ENCODE results near the gene SNIP1.
"Not testable (repeated sequence)": the region's sequence is repeated elsewhere in the genome, so short reads cannot be mapped to it uniquely, and the experiment has no call there.

SNIP1 gene

GRCh38 chr1:37553927-37554808 is at the start of gene SNIP1:
SNIP1 (minus strand) TSS chr1:37554293; CDS start chr1:37554229, 64 bp downstream.
- DNase-seq = peak; percentile 75 to 93

GRCh38 chr1:37602750-37603694 is 48.9 kb upstream of the SNIP1 start:
- DNase-seq = peak; percentile 5 to 8

GRCh38 chr1:37601441-37601840 is 47.3 kb upstream of the SNIP1 start:
- DNase-seq = no peak

DNA sequence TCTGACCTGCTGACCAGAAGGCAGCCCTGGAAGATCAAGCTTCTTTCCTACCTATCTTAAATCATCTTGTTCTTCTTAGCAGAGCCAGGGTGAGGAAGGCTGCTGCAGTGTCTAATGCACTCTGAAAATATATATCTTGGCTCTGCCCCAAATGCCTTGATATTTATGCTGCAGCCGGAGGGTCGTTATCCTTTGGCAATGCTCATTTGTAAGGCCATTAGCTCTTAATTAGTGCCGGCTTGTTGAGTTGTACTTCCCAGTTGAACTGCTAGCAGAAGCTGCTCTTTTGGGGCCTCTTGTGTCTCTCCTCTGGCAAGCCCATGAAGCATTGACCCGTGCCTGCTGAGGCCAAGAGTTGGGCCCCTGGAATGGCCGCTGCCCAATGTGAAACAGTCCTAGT is 45.8 kb upstream of the SNIP1 start:
- DNase-seq = no peak

GRCh38 chr1:37596182-37596667 is 42.1 kb upstream of the SNIP1 start:
- DNase-seq = no peak

- peak; percentile 94 to 96 for DNase-seq
Measured at GRCh38 chr1:37595440-37596181, 41.5 kb upstream of the SNIP1 start, which contains the start of gene GNL2. GNL2 (minus strand) TSS chr1:37595937; CDS start chr1:37595822, 115 bp downstream.

DNA sequence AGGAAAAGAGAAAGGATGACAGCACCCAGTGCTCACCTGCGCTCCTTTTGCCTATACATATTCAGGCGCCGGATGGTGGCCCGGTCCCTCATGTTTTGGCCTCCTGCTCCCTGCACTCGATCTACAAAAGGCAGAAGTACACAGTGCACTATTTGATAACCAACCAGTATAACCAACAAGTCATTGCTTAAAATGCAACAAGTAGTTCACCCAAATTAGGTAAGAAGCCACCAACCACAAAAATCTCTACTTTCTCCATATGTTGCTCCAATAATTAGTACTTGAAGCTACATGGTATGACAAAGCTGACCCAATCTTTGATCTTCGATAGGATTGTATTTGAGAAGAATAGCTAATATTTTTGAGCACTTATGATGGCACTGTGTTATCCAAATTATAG is 39.6 kb upstream of the SNIP1 start:
- DNase-seq = no peak

DNA sequence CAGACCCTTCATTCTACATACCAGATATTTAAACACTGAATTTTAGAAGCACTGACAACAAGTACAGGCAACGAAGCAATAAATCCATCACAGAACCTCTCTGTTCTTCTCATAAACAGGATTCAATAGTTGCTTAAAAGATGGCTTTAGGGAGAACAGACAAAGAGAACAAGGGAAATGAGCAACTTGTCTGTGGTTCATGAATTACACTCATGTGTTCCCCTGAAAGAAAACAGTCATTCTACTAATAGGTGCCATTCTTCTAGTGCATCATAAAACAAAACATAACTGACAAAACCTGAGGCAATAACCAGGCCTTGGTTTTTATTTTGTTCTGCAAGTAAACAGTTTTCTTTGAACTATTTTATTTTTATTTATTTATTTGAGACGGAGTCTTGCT is 34.8 kb upstream of the SNIP1 start:
- DNase-seq = no peak

- not testable (repeated sequence) for DNase-seq
Measured at GRCh38 chr1:37584544-37584943, 30.5 kb upstream of the SNIP1 start.

DNA sequence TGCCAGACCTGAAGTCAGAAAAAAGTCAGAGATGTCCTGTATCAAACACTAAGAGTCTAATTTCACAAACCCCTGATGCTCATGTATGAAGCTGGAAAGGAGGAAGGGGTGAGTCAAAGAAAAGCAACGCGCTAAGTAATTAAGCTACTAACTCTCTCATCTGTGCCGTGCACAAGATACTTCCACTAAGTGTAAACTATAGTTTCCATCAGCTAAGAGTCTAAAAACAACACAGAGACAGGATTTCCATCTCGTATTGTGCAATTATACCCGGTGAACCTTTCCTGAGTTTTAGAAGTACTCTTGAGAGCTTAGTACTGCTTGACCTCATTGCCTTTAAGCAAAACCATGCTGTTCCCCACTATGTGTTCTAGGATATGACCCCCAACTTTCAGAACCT is 21.6 kb upstream of the SNIP1 start:
- no peak for DNase-seq

- DNase-seq = no peak
Measured at GRCh38 chr1:37574834-37575480, 20.9 kb upstream of the SNIP1 start.

DNA sequence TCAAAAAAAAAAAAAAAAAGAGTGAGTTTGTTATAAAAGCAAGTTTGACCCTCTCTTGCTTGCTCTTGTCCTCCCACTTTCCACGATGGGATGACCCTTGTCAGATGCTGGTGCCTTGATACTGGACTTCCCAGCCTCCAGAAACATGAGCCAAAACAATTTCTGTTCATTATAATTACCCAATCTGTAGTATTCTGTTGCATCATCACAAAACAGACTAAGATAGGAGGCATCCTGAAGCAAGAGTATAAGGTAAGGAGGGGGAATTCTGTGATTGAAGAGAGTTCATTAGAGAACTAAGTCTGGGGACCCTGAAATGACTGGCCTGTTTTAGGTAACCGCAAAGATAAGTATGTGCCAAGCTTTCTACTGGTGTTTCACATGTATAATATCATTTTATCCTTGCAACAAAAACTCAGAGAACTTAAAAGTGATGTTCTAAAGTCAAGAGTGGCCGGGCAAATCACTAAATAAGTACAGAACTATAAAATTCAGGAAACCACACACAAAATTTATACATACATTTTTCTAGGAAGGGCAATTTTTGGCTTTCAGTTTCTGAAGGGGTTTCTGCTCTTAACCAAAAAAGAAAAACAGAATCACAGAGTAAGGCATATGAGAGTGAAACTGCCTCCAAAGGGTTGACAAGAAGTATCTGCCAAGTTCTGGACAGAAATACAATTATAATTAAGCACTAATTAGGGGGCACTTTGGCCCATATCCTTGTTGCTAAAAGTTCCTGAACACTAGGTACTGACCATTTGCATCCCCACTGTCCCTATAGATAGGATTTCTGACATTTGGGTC is 16.6 kb upstream of the SNIP1 start:
- no peak for DNase-seq

GRCh38 chr1:37567023-37567422 is 12.9 kb upstream of the SNIP1 start:
- DNase-seq = no peak

DNA sequence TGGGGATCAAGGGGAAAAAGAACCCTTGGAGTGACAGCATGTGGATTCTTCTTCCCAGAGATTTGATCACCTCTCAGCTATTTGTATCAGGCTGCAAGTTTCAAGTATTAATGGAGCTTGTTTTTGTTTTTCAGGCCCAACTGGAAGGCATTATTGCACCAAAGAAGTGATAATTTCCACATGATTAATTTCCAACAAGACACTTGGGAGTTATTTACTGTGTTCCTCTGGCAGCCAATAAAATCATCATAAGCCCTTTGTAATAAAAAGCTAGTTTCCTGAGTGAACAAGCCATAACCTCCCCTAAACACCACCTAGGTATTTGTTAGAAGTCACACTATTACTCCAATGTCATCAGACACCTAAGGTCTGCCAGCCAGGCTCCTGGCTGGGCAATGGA is 10.8 kb upstream of the SNIP1 start:
- no peak for DNase-seq

- DNase-seq = no peak
Measured at GRCh38 chr1:37562984-37563383, 8.9 kb upstream of the SNIP1 start.

DNA sequence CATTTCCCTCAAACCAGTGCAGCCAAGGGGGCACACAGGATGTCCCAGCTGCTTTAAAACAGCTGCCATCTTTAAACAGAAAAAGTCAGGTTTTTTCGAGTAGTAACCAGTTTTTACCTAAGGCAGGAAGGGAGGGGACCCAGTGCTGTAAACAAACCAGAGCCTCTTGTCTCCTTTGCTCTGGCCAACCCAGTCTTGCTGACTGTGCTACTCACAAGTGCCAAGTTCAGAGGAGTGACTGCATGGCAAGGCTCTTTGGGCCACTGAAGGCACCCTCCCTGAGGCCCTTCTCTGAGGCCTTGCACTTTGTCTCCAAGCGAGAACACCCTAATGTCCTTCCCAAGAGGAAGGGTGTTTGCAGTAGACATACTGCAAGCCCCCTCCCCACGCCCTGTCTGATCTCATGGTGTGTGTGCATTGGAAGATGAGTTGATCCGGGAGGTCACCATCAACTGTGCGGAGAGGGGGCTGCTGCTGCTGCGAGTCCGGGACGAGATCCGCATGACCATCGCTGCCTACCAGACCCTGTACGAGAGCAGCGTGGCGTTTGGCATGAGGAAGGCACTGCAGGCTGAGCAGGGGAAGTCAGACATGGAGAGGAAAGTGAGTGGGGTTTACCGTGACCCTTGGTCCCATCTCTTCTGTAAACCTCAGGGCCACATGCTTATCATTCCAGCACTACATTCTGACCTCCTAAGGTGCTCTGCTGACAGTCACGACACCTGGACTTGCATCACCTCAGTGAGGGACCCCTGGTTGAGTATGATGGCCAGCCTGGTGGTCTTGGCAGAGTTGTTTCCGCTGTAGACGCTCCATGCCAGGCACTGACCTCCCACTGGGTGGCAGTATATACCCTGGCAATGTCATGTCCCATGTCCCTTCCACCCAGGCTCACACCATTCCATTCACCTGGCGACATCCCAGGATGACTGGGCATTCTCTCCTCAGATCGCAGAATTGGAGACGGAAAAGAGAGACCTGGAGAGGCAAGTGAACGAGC is 7.3 kb upstream of the SNIP1 start:
- DNase-seq = peak in 1 of 2 experiments; percentile 22

DNA sequence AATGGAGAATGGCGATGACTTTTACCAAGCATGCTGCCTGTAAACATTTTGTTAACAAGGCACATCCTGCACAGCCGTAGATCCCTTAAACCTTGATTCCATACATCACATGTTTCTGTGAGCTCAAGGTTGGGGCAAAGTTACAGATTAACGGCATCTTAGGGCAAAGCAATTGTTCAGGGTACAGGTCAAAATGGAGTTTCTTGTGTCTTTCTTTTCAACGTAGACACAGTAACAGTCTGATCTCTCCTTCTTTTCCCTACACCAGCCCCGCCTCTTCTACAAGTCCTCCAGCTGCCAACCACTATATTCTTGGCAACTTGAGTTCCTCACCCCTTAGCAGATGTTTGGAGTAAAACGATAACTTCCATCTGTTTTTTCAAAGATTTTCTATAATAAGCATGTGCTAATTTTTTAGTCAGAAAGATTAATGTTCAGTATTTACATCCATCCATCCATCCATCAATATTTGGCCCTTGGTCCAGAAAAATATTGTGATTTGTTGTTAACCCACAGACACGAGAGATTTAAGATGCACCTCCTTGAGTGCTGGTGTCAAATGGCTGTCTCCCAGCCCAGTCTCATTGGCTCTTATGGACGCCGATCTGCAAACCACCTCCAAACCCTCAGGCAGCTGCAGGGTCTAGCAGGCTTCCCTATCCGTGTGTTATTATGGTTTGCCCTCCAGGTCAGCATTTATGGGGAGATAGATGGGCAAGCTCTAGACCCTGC is 6.5 kb upstream of the SNIP1 start:
- DNase-seq = no peak

DNA sequence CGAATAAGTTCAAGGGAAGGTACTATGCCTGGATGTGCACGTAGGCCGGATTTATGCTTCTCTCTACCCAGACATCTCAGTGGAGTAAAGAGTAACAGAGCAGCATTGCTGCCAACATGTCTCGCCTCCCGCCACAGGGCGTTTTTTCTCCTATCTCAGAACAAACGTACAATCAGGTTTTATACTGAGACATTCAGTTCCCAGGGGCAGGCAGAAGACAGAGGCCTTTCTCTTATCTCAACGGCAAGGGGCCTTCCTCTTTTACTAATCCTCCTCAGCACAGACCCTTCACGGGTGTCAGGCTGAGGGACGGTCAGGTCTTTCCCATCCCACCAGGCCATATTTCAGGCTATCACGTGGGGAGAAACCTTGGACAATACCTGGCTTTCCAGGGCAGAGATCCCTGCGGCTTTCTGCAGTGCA is 5.9 kb upstream of the SNIP1 start:
- DNase-seq = not testable (repeated sequence)

GRCh38 chr1:37559080-37559479 is 5.0 kb upstream of the SNIP1 start:
- no peak for DNase-seq

Measured in stimulated activated CD4-positive, alpha-beta T cell treated with anti-CD3 and anti-CD28 coated beads, Interleukin-4, amount 100 ng/mL, for 4 hours (primary cell).